CD4-positive, alpha-beta T cell treated with Interleukin-2 at 100 ng/mL for 4 hours (primary cell): ENCODE data around the gene XRRA1.
"Not testable (repeated sequence)": the region's sequence is repeated elsewhere in the genome, so short reads cannot be mapped to it uniquely, and the experiment has no call there.

Experiments used
- DNase-seq: peaks from one replicate; pipeline ENCODE4 v3.0.0-alpha.2; 2020; ENCODE audit warnings: low spot score

Gene XRRA1

GRCh38 chr11:74896311-74896710 is 52.6 kb downstream of the XRRA1 start:
- no peak for DNase-seq

- no peak for DNase-seq
Observed at GRCh38 chr11:74895340-74896116, 53.4 kb downstream of the XRRA1 start.

DNA sequence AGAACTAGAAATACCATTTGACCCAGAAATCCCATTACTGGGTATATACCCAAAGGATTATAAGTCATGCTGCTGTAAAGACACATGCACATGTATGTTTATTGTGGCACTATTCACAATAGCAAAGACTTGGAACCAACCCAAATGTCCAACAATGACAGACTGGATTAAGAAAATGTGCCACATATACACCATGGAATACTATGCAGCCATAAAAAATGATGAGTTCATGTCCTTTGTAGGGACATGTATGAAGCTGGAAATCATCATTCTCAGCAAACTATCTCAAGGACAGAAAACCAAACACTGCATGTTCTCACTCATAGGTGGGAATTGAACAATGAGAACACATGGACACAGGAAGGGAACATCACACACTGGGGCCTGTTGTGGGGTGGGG is 55.9 kb downstream of the XRRA1 start:
- not testable (repeated sequence) for DNase-seq

DNA sequence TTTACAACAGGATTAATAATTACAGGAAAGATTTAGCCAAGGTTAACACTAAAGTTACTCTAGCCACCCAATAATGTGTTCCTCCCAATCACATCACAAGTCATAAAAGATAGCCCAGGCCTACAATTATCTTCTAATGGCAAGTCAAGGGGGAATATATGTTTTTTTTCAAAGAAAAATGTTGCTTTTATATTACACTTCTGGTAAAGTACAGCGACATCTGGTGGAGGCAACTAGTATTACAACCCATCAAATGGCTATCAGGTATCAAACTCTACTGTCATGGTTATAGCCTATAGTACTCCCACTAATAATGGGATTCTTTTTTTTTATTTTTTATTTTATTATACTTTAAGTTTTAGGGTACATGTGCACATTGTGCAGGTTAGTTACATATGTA is 71.8 kb downstream of the XRRA1 start:
- DNase-seq: peak; percentile 16

GRCh38 chr11:74871037-74871436 is 77.9 kb downstream of the XRRA1 start:
- no peak for DNase-seq

- no peak for DNase-seq
Observed at GRCh38 chr11:74870485-74870884, 78.4 kb downstream of the XRRA1 start.

DNA sequence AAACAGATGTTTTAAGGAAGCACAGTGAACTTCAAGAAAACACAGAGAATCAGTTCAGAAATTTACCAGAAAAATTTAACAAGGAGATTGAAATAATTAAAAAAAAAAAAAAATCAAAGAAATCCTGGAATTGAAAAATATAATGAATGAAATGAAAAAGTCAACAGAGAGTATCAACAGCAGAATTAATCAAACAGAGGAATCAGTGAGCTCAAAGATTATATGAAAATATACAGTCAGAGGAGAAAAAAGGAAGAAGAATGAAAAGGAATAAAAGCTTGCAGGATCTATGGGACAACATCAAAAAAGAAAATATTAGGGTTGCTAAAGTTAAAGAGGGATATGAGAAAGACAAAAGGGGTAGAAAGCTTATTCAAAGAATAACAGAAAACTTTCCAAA is 82.3 kb downstream of the XRRA1 start:
- no peak for DNase-seq

DNA sequence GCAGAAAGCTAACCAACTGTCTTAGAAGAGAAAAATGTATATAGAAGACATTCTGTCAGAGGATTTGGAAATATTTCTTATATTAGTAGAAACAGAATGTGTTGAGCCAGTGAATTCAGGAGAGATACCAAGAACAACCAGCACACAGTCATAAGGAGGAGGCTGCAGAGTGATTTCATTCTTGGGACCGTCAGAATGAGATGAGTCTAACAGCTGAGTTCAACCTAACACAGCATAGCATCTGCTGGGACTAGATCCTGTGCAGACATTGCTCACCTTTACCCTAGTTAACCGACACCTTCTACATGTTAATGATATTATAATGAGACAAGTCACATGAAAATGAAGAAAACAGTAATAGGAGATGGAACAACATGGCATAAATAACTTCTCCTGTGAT is 85.5 kb downstream of the XRRA1 start:
- no peak for DNase-seq

GRCh38 chr11:74860743-74861142 is 88.1 kb downstream of the XRRA1 start:
- no peak for DNase-seq

DNA sequence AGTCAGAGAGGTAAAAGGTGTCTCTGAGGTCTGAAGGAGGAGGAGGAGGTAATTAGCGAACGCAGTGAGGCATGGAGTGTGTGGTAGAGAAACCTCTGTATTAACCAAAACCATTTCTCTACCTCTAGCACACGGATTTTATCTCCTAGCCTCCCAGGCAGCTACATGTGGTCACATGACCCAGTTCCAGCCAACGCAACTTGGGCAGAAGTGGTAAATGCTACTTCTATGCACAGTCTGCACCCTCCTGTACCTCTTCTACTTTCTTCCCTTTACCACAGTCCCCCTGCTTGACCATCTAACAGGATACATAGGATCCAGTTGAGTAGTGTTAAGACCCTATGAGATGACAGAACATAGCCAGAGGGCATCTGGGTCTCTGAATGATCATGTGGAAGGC is 95.7 kb downstream of the XRRA1 start:
- no peak for DNase-seq

DNA sequence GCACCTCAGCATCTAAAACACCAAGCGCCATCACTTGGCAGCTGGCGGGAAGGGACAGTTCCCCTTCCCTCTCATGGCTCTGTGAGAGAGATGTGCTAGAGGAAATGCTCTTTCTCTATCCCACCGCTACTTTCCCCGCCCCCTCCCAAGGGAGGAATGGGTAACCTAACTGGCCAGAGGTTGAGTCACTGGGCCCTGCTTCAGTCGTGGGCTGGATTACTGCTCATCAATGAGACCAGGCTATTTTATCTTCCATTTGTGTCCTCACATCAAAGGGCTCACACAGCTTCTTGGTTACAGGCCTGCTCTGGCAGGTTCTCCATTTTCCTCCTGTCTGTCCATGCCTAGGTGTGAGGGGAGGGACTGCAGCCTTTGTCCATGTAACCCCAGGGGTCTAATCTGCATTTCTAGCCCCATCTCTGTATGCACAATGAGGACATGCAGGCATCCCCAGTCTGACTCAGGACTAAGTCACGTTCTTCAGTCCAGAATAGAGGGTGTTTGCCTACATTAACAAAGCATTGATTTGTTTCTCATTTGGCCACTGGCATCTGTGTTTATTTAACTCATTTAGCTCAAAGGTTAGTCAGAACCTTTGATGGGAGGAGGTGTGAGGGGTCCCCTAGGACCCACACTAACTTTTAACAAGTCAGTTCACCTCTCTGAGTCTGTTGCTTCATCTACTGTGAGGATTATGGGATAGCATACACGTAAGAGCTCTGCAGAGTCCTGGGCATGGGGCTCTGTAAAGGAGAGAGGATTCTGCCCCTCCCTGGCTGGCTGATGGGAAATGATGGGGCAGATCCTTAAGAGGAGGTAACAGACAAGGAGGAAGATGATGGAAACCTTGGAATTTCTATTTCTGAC is 99.1 kb downstream of the XRRA1 start:
- no peak for DNase-seq

DNA sequence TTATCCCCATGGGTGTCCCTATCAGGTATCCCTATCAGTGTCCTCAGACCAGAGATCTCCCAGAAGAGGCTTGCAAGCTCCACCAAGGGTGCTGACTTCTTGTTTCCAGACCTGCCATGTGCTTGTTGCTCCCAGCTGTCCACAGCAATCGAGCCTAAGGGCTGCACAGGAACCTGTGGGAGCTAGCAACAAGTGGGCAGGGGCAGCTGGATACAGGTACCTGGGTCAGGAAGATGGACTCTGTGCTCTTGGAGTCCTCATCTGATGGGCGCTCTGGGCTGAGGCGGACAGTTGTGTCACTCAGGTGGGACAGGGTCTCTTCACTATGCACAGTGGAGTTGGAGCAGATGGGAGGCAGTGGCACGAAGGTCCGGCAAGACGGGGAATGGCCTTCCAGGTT is 101.0 kb downstream of the XRRA1 start:
- no peak for DNase-seq

GRCh38 chr11:74847395-74847794 is 101.5 kb downstream of the XRRA1 start:
- no peak for DNase-seq

DNA sequence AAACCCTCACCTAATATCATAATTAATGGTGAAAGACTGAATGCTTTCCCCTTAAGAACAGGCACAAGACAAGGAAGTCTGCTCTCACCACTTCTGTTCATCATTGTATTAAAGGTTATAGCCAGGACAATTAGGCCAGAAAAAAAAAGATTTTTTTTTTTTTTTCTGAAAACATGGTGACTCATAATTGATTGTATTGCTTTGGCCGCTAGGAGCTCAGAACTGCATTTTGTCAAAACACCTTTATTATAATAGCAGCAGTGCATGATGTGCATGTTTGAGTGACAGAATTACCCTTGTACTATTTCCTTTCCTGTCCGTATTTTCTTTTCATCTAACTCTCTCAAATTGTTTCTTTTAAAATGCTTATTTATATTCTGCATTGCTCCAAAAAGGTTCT is 102.1 kb downstream of the XRRA1 start:
- DNase-seq: no peak

GRCh38 chr11:74845978-74846517 is 102.8 kb downstream of the XRRA1 start:
- no peak for DNase-seq

GRCh38 chr11:74844865-74845264 is 104.0 kb downstream of the XRRA1 start:
- no peak for DNase-seq

DNA sequence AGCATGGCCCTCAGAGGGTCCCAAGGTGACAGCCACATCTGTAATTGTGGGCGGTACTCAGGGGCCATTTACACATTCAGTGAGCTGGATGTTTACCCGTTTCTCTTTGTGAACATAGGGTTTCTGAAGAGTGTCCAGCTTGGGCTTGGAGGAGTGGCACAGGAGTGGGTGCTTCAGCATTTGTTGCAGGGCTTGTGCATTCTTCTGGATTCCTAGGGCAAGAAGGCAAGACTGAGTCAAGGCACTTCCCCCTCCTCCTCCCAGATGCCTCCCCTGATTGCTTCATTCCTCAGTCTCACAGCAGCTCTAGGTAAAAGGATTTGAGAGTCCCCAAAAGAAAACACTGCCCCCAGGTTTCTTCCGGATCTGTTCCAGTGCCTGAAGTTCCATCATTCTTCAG is 104.8 kb downstream of the XRRA1 start:
- DNase-seq: no peak

DNA sequence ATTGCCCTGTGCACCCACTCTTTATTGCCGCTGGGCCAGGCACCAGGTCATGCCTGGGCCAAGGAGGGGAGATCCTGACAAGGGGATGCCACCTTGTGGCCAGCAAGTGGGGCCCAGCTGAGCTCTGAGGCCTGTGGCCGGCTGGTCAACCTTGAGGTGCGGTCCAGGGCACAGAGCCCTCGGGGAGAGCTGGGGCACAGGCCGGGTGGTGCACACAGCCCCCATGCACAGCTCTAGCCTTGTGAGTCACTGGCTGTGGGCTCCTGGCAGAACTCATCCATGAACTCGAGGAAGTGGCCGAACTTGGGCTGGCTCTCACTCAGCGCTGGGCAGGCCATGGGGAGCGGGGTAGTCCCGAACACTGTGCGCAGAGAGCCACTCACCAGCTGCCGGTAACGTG is 105.9 kb downstream of the XRRA1 start:
- DNase-seq: no peak

GRCh38 chr11:74840486-74840885 is 108.4 kb downstream of the XRRA1 start:
- DNase-seq: no peak

- DNase-seq: no peak
Observed at GRCh38 chr11:74839971-74840370, 108.9 kb downstream of the XRRA1 start.

DNA sequence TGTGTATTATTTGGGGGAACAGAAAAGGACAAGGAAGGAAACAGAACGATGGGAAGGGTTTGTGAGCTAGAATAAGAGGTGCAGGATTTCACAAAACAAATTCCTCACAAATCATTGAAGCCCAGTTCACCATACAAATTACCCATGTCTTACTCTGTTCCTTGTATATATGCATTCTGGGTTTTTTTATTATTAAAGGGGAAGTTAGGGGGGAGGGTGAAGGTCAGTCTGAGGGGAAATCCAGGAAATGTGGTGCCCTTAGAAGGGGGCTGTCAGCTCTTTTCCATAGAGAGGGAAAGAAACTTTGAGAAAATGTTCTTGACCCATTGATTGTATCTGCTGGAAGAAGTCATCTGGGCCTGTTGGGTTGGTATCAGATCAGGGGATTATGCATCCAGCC is 109.4 kb downstream of the XRRA1 start:
- no peak for DNase-seq

DNA sequence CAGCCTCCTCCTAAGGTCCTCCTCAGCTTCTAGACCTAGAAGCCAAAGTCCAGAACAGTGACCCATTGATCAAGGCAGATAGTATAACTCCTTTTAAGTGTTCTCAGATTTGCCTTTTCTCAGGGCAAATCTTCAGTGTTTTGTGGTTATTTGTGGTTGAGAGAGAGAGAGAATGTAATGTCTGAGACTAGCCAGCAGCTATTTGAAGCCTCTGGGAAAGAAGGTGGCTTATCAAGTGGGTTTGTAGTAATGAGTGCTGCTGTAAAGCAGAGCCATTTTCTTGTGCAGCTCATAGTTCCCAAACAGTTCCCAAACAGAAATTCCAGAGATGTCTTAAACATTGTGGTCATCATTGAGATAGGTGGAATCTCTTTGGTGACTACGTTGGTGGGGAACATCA is 110.7 kb downstream of the XRRA1 start:
- no peak for DNase-seq

DNA sequence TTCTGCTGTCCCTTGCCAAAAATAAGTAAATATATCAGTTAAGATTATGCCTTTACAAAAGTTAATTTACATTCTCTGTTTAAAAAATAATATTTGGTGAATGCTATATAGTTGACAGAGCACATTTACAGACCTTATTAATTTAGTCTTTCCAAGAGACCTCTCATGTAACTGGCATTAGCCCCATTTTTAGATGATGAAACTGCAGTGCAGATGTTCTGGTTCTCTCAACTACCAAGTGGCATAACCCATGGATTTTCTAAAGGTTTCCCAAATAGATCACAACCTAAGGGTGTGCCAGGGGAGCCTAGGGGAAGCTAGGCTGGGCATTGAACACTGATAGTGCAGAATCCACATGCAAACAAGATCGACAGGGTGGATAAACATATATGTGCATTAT is 111.7 kb downstream of the XRRA1 start:
- DNase-seq: no peak
